ENCODE results near the gene MCTP1.

- TF ChIP-seq POLR2A (IDR thresholded peaks at IDR 0.05): no peak
- TF ChIP-seq POLR2AphosphoS5 (IDR thresholded peaks at IDR 0.05): no peak
Observed at GRCh38 chr5:94888674-94889073, 396.2 kb downstream of the MCTP1 start.

All from transverse colon (tissue), 3 donors.